Measurements from ENCODE around the gene LSMEM2. TPM values are rescaled to one million over a fixed set of nuclear protein-coding genes. Genes with fewer than 3 reads are reported as not detected.

LSMEM2 gene
- polyA plus RNA-seq, 2 of the 4 experiments (the other 2 are of a cell fraction), result 0.09 TPM; not detected in 1

DNA sequence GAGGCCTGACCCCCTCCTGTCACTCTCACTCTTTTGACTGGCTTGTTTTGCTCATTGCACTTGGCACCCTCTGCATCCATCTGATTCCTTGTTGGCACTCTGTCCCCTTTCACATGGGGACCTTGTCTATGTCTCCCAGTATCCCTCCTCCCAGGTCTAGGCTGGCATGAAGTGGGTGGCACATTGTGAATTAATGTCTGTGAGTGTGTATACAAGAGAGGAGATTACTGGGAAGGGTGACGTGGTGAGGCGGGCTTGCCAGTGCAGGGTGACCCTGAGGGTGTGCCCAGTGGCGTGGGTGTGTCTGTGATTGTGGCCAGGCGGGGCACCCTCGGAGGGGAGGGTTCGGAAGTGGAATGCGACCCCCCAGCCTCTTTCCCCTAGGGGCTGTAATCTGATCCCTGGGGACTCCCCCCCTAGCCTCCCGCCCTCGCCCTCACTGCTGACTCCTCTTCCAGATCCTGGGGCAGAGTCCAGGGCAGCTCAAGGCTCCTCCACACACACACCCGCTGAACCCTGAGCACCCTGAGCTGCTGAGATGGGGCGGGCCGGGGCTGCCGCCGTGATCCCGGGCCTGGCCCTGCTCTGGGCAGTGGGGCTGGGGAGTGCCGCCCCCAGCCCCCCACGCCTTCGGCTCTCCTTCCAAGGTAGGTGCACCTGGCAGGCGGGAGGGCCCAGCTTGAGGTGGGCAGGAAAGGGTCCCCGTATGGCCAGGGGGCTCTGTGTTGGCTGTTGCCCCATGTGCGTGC, 10.0 kb upstream of the LSMEM2 start, which contains the start of gene SEMA3B:
TSS of gene SEMA3B (plus strand) at position 445 of the 749 bp plus-strand sequence. CDS start at position 539, 94 bp downstream.
- H3K4me3 ChIP-seq, result peak within 1 kb of the TSS; percentile 42
- ChIA-PET POLR2A (interaction anchor here (0.7 to 2.5 kb wide), 3 partner anchors 9 to 33 kb away, joined by 4 to 10 read pairs (median 4); partner anchors contain the start of gene GNAI2), CTCF (interaction anchor here (0.9 to 7.4 kb wide), 7 partner anchors 9 to 76 kb away, joined by 4 to 60 read pairs (median 9); no protein-coding TSS in a partner anchor)
- peak within 1 kb of the TSS; percentile 79 to 94 for H3K27ac ChIP-seq
- peaks cover 81% of the 10 kb centered on the region for H3K4me1 ChIP-seq
- ATAC-seq, result peak; percentile 42 to 57; a peak in 5 of 6 replicates
- H3K9me3 ChIP-seq, result no peaks in the 10 kb centered on the region
- no peak for FAIRE-seq
- DNase-seq (ENCODE audit: low read depth in 1 of 2, low spot score in 1 of 2), result peak; percentile 48 to 73
- WGBS (ENCODE audit: missing lambda C conversion rate), result 65% methylated on average over 2 of the region's 21 CpGs
- H3K4me2 ChIP-seq, result peak within 1 kb of the TSS; percentile 98
- TF ChIP-seq, protein P1, sequence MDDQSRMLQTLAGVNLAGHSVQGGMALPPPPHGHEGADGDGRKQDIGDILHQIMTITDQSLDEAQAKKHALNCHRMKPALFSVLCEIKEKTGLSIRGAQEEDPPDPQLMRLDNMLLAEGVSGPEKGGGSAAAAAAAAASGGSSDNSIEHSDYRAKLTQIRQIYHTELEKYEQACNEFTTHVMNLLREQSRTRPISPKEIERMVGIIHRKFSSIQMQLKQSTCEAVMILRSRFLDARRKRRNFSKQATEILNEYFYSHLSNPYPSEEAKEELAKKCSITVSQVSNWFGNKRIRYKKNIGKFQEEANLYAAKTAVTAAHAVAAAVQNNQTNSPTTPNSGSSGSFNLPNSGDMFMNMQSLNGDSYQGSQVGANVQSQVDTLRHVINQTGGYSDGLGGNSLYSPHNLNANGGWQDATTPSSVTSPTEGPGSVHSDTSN (IDR thresholded peaks at IDR 0.05), result no peak
- TF ChIP-seq GATA3 (IDR thresholded peaks at IDR 0.05; ENCODE audit: borderline replicate concordance), result peak; percentile 35; the same call in 1 of the 2 replicates

DNA sequence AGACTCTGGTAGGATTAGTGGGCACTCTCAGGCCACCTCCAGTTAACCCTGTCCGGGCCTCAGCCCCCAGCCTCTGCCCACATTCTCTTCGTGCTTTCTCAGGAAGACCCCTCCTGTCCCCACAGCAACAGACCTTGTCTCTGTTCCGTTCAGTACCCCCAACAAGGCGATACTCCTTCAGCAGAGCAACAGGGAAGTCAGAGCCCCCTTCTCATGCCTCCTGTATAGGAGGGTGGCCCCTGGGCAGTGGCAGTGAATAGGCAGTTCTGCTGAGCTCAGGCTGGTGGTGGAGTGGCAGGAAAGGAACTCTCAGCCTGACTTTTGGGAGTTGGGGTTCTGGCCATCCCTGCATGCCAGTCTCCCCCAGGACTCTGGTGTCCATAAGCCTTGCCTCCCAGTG, 9.4 kb upstream of the LSMEM2 start:
- Histone ChIP-seq H3K4me1 (peaks cover 75% of the 10 kb centered on the region), H3K27ac (peak overlapping the region; percentile 79 to 94), H3K9me3 (no peaks in the 10 kb centered on the region), H3K4me2 (peak overlapping the region; percentile 98), H3K4me3 (peak overlapping the region; percentile 42)
- ATAC-seq (no peak), DNase-seq (ENCODE audit: low read depth in 1 of 2, low spot score in 1 of 2) (no peak), FAIRE-seq (no peak)
- ChIA-PET CTCF (interaction anchor here (0.9 to 7.4 kb wide), 6 partner anchors 9 to 149 kb away, joined by 3 to 60 read pairs (median 7); no protein-coding TSS in a partner anchor), POLR2A (interaction anchor here (2.1 to 2.5 kb wide), 2 partner anchors 10 to 23 kb away, joined by 4 to 10 read pairs; no protein-coding TSS in a partner anchor)
- TF ChIP-seq TP53 (CRISPR knock-in tag; IDR thresholded peaks at IDR 0.05), result no peak
- TF ChIP-seq, protein P1 (IDR thresholded peaks at IDR 0.05), result no peak
- TF ChIP-seq KDM1A (IDR thresholded peaks at IDR 0.05; ENCODE audit: low read depth), result no peak
- TF ChIP-seq CEBPB (IDR thresholded peaks at IDR 0.05), result no peak
- no peak for TF ChIP-seq JUN (IDR thresholded peaks at IDR 0.05)
- no peak for TF ChIP-seq HOXB13 (CRISPR knock-in tag; IDR thresholded peaks at IDR 0.05; ENCODE audit: low read depth)
- no peak for TF ChIP-seq HOXA7 (CRISPR knock-in tag; IDR thresholded peaks at IDR 0.05)
- no peak for TF ChIP-seq FOSL2 (IDR thresholded peaks at IDR 0.05)
- TF ChIP-seq FOSL2 (CRISPR knock-in tag; IDR thresholded peaks at IDR 0.05), result no peak
- no peak for TF ChIP-seq SREBF2 (IDR thresholded peaks at IDR 0.05)
- TF ChIP-seq TFCP2L1 (CRISPR knock-in tag; IDR thresholded peaks at IDR 0.05), result no peak
- TF ChIP-seq EHF (CRISPR knock-in tag; IDR thresholded peaks at IDR 0.05), result no peak
- TF ChIP-seq, protein P2, sequence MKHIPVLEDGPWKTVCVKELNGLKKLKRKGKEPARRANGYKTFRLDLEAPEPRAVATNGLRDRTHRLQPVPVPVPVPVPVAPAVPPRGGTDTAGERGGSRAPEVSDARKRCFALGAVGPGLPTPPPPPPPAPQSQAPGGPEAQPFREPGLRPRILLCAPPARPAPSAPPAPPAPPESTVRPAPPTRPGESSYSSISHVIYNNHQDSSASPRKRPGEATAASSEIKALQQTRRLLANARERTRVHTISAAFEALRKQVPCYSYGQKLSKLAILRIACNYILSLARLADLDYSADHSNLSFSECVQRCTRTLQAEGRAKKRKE (CRISPR knock-in tag; IDR thresholded peaks at IDR 0.05; ENCODE audit: low read depth), result no peak
- WGBS (ENCODE audit: missing lambda C conversion rate), result 90% methylated on average over 2 of the region's 4 CpGs

DNA sequence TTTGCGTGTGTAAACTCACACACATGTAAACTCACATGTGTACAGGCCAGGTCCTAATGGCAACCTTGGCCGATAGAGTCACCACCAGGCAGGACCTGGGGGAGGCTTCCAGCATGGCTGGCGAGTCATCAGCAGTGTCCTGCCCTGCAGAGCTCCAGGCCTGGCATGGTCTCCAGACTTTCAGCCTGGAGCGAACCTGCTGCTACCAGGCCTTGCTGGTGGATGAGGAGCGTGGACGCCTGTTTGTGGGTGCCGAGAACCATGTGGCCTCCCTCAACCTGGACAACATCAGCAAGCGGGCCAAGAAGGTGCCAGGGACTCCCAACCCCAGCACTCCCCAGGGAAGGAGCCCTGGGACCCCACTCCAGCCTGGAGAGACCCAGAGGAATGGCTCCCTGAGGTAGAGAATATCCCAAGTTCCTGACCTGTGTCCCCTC, 8.9 kb upstream of the LSMEM2 start:
- ChIA-PET POLR2A (interaction anchor here (0.6 to 2.5 kb wide), 2 partner anchors 9 to 10 kb away, joined by 6 to 10 read pairs; no protein-coding TSS in a partner anchor), CTCF (interaction anchor here (0.9 to 7.4 kb wide), 7 partner anchors 10 to 149 kb away, joined by 3 to 60 read pairs (median 9); no protein-coding TSS in a partner anchor)
- peak overlapping the region; percentile 98 for H3K4me2 ChIP-seq
- peak in 1 of 2 experiments; percentile 50 for DNase-seq (ENCODE audit: low read depth in 1 of 2, low spot score in 1 of 2)
- H3K4me3 ChIP-seq, result peak overlapping the region; percentile 42; the same call in 2 of the 3 replicates
- H3K9me3 ChIP-seq, result no peaks in the 10 kb centered on the region
- TF ChIP-seq FOSL2 (IDR thresholded peaks at IDR 0.05), result no peak
- TF ChIP-seq FOSL2 (CRISPR knock-in tag; IDR thresholded peaks at IDR 0.05), result peak; percentile 39; the same call in 1 of the 2 replicates
- TF ChIP-seq MYC (IDR thresholded peaks at IDR 0.05; ENCODE audit: borderline replicate concordance, low read length), result no peak
- WGBS (ENCODE audit: missing lambda C conversion rate), result 83% methylated on average over 8 of the region's 8 CpGs
- ATAC-seq, result no peak
- H3K4me1 ChIP-seq, result peaks cover 69% of the 10 kb centered on the region
- peak overlapping the region; percentile 79 to 94 for H3K27ac ChIP-seq
- FAIRE-seq, result no peak

All from A549 (cell line).